SH-SY5Y (cell line): ENCODE results near the gene AMBN.

Experiments
- GATA2 ChIP-seq: IDR thresholded peaks from 2 replicates; pipeline ENCODE4 v1.6.1; 2011; ENCODE audit warnings: mild to moderate bottlenecking, low read depth, low read length
- GATA3 ChIP-seq: IDR thresholded peaks from 2 replicates; pipeline ENCODE4 v1.6.1; 2011; ENCODE audit warnings: low read depth, mild to moderate bottlenecking, low read length, moderate library complexity

DNA sequence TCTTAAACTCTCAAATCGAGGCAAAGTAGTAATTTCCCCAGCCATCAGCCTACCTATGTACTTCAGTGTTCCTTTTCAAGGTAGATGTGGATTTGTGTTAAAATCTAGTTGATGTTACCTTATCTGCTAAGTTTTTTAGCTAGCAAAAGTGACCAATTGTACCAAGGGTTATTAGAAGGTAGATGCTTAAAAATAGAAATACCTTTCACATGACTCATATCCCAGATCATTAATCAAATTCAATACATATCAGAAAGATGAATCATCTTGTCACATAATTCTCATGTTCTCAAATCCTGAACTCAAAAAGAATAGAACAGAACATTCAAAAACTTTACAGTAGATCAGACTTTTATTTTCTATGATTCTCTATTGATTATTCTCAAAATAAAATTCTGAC lies 40.0 kb downstream of the AMBN start:
- TF ChIP-seq GATA2 (no peak), GATA3 (no peak)
